RWPE2 (cell line): Measurements from ENCODE around the gene HHATL.

Source experiments
- ATAC-seq: fragments of 200-7000 bp; cut with Tn5 transposase; 3 replicates; pipeline ENCODE4 v1.9.1; 2021; ENCODE audit warnings: low read depth
- DNase-seq: peaks from one replicate; pipeline ENCODE4 v3.0.0-alpha.2; 2020; ENCODE audit warnings: low spot score
- H3K27ac ChIP-seq: fragments of 450-650 bp; 2 replicates; pipeline ENCODE4 v1.5.1; 2017; ENCODE audit warnings: mild to moderate bottlenecking; ENCODE audit not compliant: poor library complexity, severe bottlenecking
- H3K27me3 ChIP-seq: fragments of 250-450 bp; sonication (Bioruptor Pico); 2 replicates; pipeline ENCODE4 v1.5.1; 2021; ENCODE audit warnings: mild to moderate bottlenecking, moderate library complexity; ENCODE audit not compliant: insufficient read depth, poor library complexity, severe bottlenecking
- H3K36me3 ChIP-seq: fragments of 250-450 bp; sonication (Bioruptor Pico); 2 replicates; pipeline ENCODE4 v1.5.1; 2020; ENCODE audit warnings: low read depth, mild to moderate bottlenecking, moderate library complexity
- H3K4me1 ChIP-seq: fragments of 250-450 bp; sonication (Bioruptor Pico); 2 replicates; pipeline ENCODE4 v1.5.1; 2021; ENCODE audit warnings: mild to moderate bottlenecking, moderate library complexity; ENCODE audit not compliant: insufficient read depth, poor library complexity, severe bottlenecking
- H3K4me3 ChIP-seq: fragments of 250-450 bp; sonication (Bioruptor Pico); 2 replicates; pipeline ENCODE4 v1.5.1; 2021; ENCODE audit warnings: mild to moderate bottlenecking, moderate library complexity; ENCODE audit not compliant: severe bottlenecking
- H3K9me3 ChIP-seq: fragments of 250-450 bp; sonication (Bioruptor Pico); 2 replicates; pipeline ENCODE4 v1.5.1; 2021; ENCODE audit warnings: mild to moderate bottlenecking, moderate library complexity; ENCODE audit not compliant: severe bottlenecking
- CTCF ChIP-seq: fragments of 450-650 bp; IDR thresholded peaks from one replicate; pipeline ENCODE4 v1.5.1; 2017; ENCODE audit warnings: mild to moderate bottlenecking, moderate library complexity; ENCODE audit not compliant: poor library complexity, severe bottlenecking

The HHATL gene

GRCh38 chr3:42704136-42704841 lies 1.7 kb upstream of the HHATL start:
- no peak overlapping the region for H3K27ac ChIP-seq
- no peak for TF ChIP-seq CTCF
- DNase-seq = no peak
- H3K36me3 ChIP-seq = no peaks in the 10 kb centered on the region
- no peak for ATAC-seq
- H3K27me3 ChIP-seq = no peaks in the 10 kb centered on the region
- H3K4me1 ChIP-seq = no peaks in the 10 kb centered on the region
- no peaks in the 10 kb centered on the region for H3K9me3 ChIP-seq
- no peak overlapping the region for H3K4me3 ChIP-seq

- Histone ChIP-seq H3K27me3 (no peaks in the 10 kb centered on the region), H3K4me3 (no peak overlapping the region), H3K9me3 (no peaks in the 10 kb centered on the region), H3K27ac (no peak overlapping the region), H3K4me1 (no peaks in the 10 kb centered on the region), H3K36me3 (no peaks in the 10 kb centered on the region)
- no peak for TF ChIP-seq CTCF
- ATAC-seq (no peak), DNase-seq (no peak)
These were observed 1.1 kb upstream of the HHATL start for GRCh38 chr3:42703695-42704025.

GRCh38 chr3:42702982-42703694 lies 540 bp upstream of the HHATL start:
- no peaks in the 10 kb centered on the region for H3K9me3 ChIP-seq
- H3K27me3 ChIP-seq = no peaks in the 10 kb centered on the region
- H3K4me3 ChIP-seq = no peak overlapping the region
- TF ChIP-seq CTCF = no peak
- no peak for DNase-seq
- no peak overlapping the region for H3K27ac ChIP-seq
- ATAC-seq = no peak
- H3K36me3 ChIP-seq = no peaks in the 10 kb centered on the region
- no peaks in the 10 kb centered on the region for H3K4me1 ChIP-seq

GRCh38 chr3:42701371-42702065 lies 1.1 kb downstream of the HHATL start:
- TF ChIP-seq CTCF = no peak
- no peaks in the 10 kb centered on the region for H3K9me3 ChIP-seq
- no peaks in the 10 kb centered on the region for H3K27me3 ChIP-seq
- H3K27ac ChIP-seq = no peak overlapping the region
- H3K4me3 ChIP-seq = no peak overlapping the region
- H3K4me1 ChIP-seq = no peaks in the 10 kb centered on the region
- peak; percentile 70 for DNase-seq
- no peaks in the 10 kb centered on the region for H3K36me3 ChIP-seq
- ATAC-seq = peak; percentile 74
